ENCODE measurements around the gene STIL. TPM values are rescaled to one million over a fixed set of nuclear protein-coding genes. Genes with fewer than 3 reads are reported as not detected.

The STIL gene
- total and polyA plus RNA-seq, 2 of the 13 experiments (the other 11 are each of a cell fraction or from before 2014, with no cell fraction given) = 13.7 to 18.6 TPM

- TF ChIP-seq ATF4 (CRISPR knock-in tag; IDR thresholded peaks at IDR 0.05) = no peak
- TF ChIP-seq FOXM1 (CRISPR knock-in tag; IDR thresholded peaks at IDR 0.05) = no peak
- TF ChIP-seq ZBTB38 (CRISPR knock-in tag; IDR thresholded peaks at IDR 0.05) = no peak
- TF ChIP-seq ZNF451 (CRISPR knock-in tag; IDR thresholded peaks at IDR 0.05) = no peak
- no peak for TF ChIP-seq AGO1 (IDR thresholded peaks at IDR 0.05; ENCODE audit: low read depth, low read length, poor library complexity, severe bottlenecking)
- TF ChIP-seq ETV6 (CRISPR knock-in tag; conservative IDR thresholded peaks at IDR 0.05) = no peak
- TF ChIP-seq RARG (CRISPR knock-in tag; IDR thresholded peaks at IDR 0.05; ENCODE audit: low read depth) = no peak
- no peak for TF ChIP-seq KAT7 (CRISPR knock-in tag; IDR thresholded peaks at IDR 0.05; ENCODE audit: borderline replicate concordance)
- TF ChIP-seq ATAD3A (CRISPR knock-in tag; IDR thresholded peaks at IDR 0.05) = no peak
- TF ChIP-seq ZBTB33 (CRISPR knock-in tag; IDR thresholded peaks at IDR 0.05) = no peak
- no peak for TF ChIP-seq ZNF773 (CRISPR knock-in tag; IDR thresholded peaks at IDR 0.05; ENCODE audit: borderline replicate concordance)
- TF ChIP-seq IRX3 (CRISPR knock-in tag; IDR thresholded peaks at IDR 0.05; ENCODE audit: borderline replicate concordance, low read depth) = no peak
- no peak for TF ChIP-seq FOXA1 (IDR thresholded peaks at IDR 0.05)
- TF ChIP-seq FOXA1 (CRISPR knock-in tag; IDR thresholded peaks at IDR 0.05) = peak; percentile 61
- TF ChIP-seq ZNF281 (CRISPR knock-in tag; IDR thresholded peaks at IDR 0.05; ENCODE audit: borderline replicate concordance) = no peak
- no peak for TF ChIP-seq DMAP1 (CRISPR knock-in tag; IDR thresholded peaks at IDR 0.05)
- no peak for TF ChIP-seq UBTF (CRISPR knock-in tag; IDR thresholded peaks at IDR 0.05)
- no peak for TF ChIP-seq CSRNP1 (CRISPR knock-in tag; IDR thresholded peaks at IDR 0.05)
- TF ChIP-seq EP300 (IDR thresholded peaks at IDR 0.05; ENCODE audit: low read depth in 2 of 2, low read length in 2 of 2) = peak in 1 of 2 experiments; percentile 25; a peak in 1 of 4 replicates
- TF ChIP-seq EP300 (CRISPR knock-in tag; IDR thresholded peaks at IDR 0.05; ENCODE audit: borderline replicate concordance) = no peak
Measured at GRCh38 chr1:47216278-47217059, 97.5 kb downstream of the STIL start (continued).

All from HepG2 (cell line).